Nephron (organoid): ENCODE data around the gene MDN1.

Source experiments
- H3K27ac Mint-ChIP-seq, 3 experiments: 2 replicates each; pipeline ENCODE4 v1.8.0; 2020; ENCODE audit warnings: mixed read lengths in 3 of 3, mild to moderate bottlenecking in 2 of 3, moderate library complexity in 1 of 3
- H3K27me3 Mint-ChIP-seq: 2 replicates; pipeline ENCODE4 v1.8.0; 2021; ENCODE audit warnings: low read depth, mild to moderate bottlenecking, moderate library complexity, mixed read lengths
- H3K36me3 Mint-ChIP-seq: 2 replicates; pipeline ENCODE4 v1.8.0; 2020; ENCODE audit warnings: low read depth, mixed read lengths
- H3K4me1 Mint-ChIP-seq: 2 replicates; pipeline ENCODE4 v1.8.0; 2020; ENCODE audit warnings: mixed read lengths
- H3K4me3 Mint-ChIP-seq, 3 experiments: 2 replicates each; pipeline ENCODE4 v1.8.0; 2020; ENCODE audit warnings: mild to moderate bottlenecking in 3 of 3, mixed read lengths in 3 of 3, moderate library complexity in 2 of 3
- H3K9me3 Mint-ChIP-seq: 2 replicates; pipeline ENCODE4 v1.8.0; 2020; ENCODE audit warnings: mixed read lengths
- TF ChIP-seq, protein P1 (sequence below), 3 experiments: fragments of 200-600 bp; sonication (generic); IDR thresholded peaks; one replicate each; pipeline ENCODE4 v1.5.0; 2021; ENCODE audit warnings: antibody characterized with exemption in 3 of 3; ENCODE audit not compliant: unreplicated experiment in 3 of 3

MDN1 gene

DNA sequence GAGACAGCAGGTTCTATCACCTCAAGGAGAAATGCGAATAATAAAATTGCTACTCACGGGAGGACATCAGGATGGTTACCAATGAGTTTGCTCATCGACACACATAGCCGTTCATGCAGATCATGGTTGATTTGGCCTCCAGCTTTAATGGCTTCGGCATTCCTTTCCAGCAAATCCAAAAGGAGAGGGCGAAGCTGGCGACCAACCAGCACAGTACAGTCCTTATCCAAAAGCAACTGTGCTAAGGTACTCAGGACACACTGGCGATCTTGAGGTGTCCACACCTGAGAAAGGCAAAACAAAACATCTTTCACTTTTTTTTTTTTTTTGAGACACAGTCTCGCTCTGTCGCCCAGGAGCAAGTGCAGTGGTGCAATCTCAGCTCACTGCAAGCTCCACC lies 16.3 kb downstream of the MDN1 start:
- Mint-ChIP-seq H3K27ac (no peak overlapping the region), H3K9me3 (no peaks in the 10 kb centered on the region), H3K4me3 (no peak overlapping the region), H3K4me1 (no peaks in the 10 kb centered on the region), H3K27me3 (no peaks in the 10 kb centered on the region), H3K36me3 (peaks cover 27% of the 10 kb centered on the region)
- TF ChIP-seq, protein P1, sequence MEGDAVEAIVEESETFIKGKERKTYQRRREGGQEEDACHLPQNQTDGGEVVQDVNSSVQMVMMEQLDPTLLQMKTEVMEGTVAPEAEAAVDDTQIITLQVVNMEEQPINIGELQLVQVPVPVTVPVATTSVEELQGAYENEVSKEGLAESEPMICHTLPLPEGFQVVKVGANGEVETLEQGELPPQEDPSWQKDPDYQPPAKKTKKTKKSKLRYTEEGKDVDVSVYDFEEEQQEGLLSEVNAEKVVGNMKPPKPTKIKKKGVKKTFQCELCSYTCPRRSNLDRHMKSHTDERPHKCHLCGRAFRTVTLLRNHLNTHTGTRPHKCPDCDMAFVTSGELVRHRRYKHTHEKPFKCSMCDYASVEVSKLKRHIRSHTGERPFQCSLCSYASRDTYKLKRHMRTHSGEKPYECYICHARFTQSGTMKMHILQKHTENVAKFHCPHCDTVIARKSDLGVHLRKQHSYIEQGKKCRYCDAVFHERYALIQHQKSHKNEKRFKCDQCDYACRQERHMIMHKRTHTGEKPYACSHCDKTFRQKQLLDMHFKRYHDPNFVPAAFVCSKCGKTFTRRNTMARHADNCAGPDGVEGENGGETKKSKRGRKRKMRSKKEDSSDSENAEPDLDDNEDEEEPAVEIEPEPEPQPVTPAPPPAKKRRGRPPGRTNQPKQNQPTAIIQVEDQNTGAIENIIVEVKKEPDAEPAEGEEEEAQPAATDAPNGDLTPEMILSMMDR (IDR thresholded peaks at IDR 0.05; ENCODE audit: unreplicated experiment in 3 of 3), result no peak

DNA sequence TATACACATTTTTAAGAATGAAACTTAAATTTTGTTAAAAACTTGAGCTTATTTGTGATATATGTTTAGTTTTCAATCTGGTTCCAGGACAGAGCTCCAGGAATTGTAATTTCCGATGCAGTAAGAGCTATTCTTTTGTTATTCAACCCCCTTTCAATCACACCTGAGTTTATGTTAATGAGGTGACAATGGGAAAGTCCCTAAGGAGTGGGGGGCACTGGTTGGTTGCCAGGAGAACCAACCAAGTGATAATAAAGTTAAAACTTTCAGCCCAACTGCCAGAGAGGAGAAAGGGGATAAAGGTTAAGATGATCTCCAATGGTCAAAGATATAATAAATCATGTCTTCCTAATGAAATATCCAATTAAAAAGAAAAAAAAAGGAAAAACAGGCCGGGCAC lies 19.8 kb downstream of the MDN1 start:
- Mint-ChIP-seq H3K27me3 (no peaks in the 10 kb centered on the region), H3K9me3 (no peaks in the 10 kb centered on the region), H3K36me3 (peaks cover 42% of the 10 kb centered on the region), H3K4me3 (no peak overlapping the region), H3K4me1 (no peaks in the 10 kb centered on the region), H3K27ac (no peak overlapping the region)
- TF ChIP-seq, protein P1 (IDR thresholded peaks at IDR 0.05; ENCODE audit: unreplicated experiment in 3 of 3), result no peak

DNA sequence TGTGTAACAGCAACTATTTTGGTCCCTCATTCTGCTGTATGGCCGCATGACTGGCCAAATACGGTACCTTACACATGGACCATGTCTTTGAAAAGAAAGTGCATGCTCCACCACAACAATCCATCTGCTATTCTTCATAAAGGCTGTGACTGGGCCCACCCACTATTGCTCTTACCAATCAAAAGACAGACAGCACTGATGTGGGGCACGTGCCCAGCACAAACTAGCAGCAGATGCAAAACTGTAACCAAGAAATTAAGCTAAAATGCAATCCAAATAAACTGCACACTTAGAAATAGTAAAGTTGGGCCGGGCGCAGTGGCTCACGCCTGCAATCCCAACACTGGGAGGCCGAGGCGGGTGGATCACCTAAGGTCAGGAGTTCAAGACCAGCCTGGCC lies 20.5 kb downstream of the MDN1 start:
- Mint-ChIP-seq H3K27me3 (no peaks in the 10 kb centered on the region), H3K4me1 (peaks cover under 1% of the 10 kb centered on the region), H3K27ac (no peak overlapping the region), H3K4me3 (no peak overlapping the region), H3K36me3 (peaks cover 49% of the 10 kb centered on the region), H3K9me3 (no peaks in the 10 kb centered on the region)
- TF ChIP-seq, protein P1 (IDR thresholded peaks at IDR 0.05; ENCODE audit: unreplicated experiment in 3 of 3), result no peak

DNA sequence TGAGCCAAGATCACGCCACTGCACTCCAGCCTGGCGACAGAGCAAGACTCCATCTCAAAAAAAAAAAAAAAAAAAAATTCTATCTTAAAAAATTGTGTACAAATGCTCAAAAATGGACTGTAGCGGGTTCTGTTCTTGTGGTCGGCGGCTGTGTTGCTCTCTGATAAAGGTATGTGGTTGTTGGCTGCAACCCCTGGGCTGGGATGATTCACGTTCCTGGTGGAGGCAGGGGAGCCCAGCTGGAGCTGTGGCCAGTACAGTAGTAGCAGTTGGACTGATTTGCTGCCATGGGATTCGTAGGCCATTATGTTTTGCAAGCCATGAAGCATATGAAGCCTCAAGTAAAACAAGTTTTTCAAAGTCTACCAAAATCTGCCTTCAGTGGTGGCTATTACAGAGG lies 22.3 kb downstream of the MDN1 start:
- Mint-ChIP-seq H3K36me3 (peaks cover 53% of the 10 kb centered on the region), H3K4me1 (peaks cover 13% of the 10 kb centered on the region), H3K27ac (no peak overlapping the region), H3K9me3 (no peaks in the 10 kb centered on the region), H3K4me3 (no peak overlapping the region), H3K27me3 (no peaks in the 10 kb centered on the region)
- TF ChIP-seq, protein P1 (IDR thresholded peaks at IDR 0.05; ENCODE audit: unreplicated experiment in 3 of 3), result no peak

DNA sequence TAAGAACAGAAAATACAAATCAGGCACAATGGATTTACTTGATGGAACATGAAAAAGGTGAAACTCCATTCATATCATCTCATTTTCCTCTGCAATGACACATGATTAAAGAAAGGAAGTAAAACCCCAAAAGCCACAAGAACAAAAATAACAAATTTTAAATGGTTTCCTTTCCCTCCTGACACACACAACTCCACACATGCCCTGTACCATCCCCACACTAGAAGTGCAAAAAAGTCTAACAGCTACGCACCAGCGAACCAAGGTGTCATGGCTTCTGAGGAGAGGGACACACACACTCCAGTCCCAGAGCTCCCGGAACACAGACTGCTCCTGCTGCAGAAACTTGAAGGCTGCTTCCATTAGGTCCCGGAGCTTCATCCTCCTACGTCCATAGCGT lies 25.3 kb downstream of the MDN1 start:
- H3K4me1 Mint-ChIP-seq, result peaks cover 13% of the 10 kb centered on the region
- H3K9me3 Mint-ChIP-seq, result no peaks in the 10 kb centered on the region
- H3K27ac Mint-ChIP-seq, result peak overlapping the region in 1 of 3 experiments; percentile 55
- TF ChIP-seq, protein P1 (IDR thresholded peaks at IDR 0.05; ENCODE audit: unreplicated experiment in 3 of 3), result no peak
- no peak overlapping the region for H3K4me3 Mint-ChIP-seq
- H3K36me3 Mint-ChIP-seq, result peaks cover 47% of the 10 kb centered on the region
- H3K27me3 Mint-ChIP-seq, result no peaks in the 10 kb centered on the region

DNA sequence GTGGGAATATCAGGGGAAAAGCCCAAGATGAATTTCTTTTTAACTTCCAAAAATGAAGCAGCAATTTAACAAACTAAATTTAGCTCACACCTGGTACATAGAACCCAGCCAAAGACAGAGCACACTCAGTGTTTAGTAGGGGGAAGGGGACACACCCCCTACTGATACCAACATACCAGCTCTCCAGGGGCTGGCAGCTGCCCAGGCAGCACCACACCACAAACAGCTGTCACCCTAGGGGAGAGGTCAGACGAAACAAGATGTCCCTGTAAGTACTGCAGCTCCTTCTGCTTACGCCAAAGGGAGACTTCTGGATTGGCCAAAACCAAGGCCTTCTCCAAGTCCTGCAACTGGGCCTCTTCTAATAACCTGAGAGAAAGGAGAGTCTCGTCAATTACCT lies 26.0 kb downstream of the MDN1 start:
- TF ChIP-seq, protein P1 (IDR thresholded peaks at IDR 0.05; ENCODE audit: unreplicated experiment in 3 of 3), result no peak
- H3K27ac Mint-ChIP-seq, result peak overlapping the region; percentile 22 to 70 (median 54)
- H3K27me3 Mint-ChIP-seq, result no peaks in the 10 kb centered on the region
- no peaks in the 10 kb centered on the region for H3K9me3 Mint-ChIP-seq
- H3K36me3 Mint-ChIP-seq, result peaks cover 52% of the 10 kb centered on the region
- peaks cover 13% of the 10 kb centered on the region for H3K4me1 Mint-ChIP-seq
- no peak overlapping the region for H3K4me3 Mint-ChIP-seq
